Activated T-cell treated with anti-CD3 and anti-CD28 coated beads, Interleukin-2, amount 50 U/mL, for 24 hours (primary cell): ENCODE results near the gene NFIB.

Experiments used
- DNase-seq: peaks from one replicate; pipeline ENCODE4 v3.0.0-alpha.2; 2020
- H3K27ac Mint-ChIP-seq: 2 replicates; pipeline ENCODE4 v1.8.0; 2020; ENCODE audit warnings: mild to moderate bottlenecking, mixed read lengths
- H3K27me3 Mint-ChIP-seq: 2 replicates; pipeline ENCODE4 v1.8.0; 2020; ENCODE audit warnings: mixed read lengths
- H3K36me3 Mint-ChIP-seq: 2 replicates; pipeline ENCODE4 v1.8.0; 2020; ENCODE audit warnings: low read depth, mixed read lengths
- H3K4me1 Mint-ChIP-seq: 2 replicates; pipeline ENCODE4 v1.8.0; 2020; ENCODE audit warnings: low read depth, mixed read lengths
- H3K4me3 Mint-ChIP-seq: 2 replicates; pipeline ENCODE4 v1.8.0; 2020; ENCODE audit warnings: mild to moderate bottlenecking, moderate library complexity, mixed read lengths
- H3K9me3 Mint-ChIP-seq: 2 replicates; pipeline ENCODE4 v1.8.0; 2020; ENCODE audit warnings: mixed read lengths

The NFIB gene

DNA sequence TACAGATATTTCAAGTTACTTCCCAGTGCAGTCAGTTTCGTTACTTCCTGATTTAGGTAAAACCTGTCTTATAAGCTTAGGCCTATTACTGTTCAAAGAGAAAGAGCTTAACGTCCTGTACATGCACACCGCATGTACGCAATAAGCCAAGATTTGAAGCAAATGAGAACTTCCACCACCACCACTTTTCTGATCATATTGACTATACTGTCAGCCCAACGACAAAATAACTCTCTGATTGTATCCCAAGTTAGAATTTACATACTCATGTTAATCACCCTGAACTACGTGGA lies 5.1 kb downstream of the NFIB start:
- Mint-ChIP-seq H3K4me1 (peaks cover 13% of the 10 kb centered on the region), H3K27ac (no peak overlapping the region), H3K36me3 (no peaks in the 10 kb centered on the region), H3K4me3 (no peak overlapping the region), H3K27me3 (peaks cover 78% of the 10 kb centered on the region), H3K9me3 (no peaks in the 10 kb centered on the region)
- no peak for DNase-seq

DNA sequence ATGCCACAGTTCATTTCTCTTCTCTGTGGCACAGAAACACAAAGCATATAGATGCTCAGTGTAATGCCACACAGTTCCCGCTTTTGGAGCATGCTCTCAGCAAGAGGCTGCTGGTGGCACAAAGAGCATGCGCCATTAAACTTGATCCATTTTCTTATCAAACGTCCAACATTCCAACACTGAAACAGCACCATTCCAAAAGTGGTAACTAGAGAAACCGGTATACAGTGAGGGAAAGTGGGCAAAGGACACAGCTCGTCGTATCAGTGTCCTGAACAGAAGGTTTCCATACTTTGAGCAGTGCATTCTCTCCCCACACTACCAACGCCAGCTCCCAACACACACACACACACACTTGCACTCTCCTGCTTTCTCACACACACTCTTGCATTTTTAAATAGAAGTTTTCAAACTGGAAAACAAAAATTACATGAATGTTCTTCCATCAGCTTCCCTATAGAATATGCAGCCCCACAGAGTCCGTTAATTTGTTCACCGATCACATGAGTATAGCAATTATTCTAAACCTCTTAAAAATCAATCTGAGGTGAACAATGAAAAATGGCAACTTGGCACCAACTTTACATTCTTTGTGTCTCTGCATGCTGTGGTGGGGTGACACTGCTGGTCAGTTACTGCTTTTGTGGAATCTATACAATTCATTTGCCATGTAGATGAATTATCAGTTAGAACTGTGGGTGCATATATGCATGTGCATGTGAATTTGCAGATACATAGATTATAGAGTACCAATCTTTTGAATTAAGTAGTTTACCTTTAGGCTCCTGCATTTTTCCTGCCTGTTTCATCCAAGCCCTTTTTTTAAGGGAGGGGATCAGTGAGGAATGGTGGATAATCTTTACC lies 5.7 kb downstream of the NFIB start:
- no peak overlapping the region for H3K27ac Mint-ChIP-seq
- peaks cover 79% of the 10 kb centered on the region for H3K27me3 Mint-ChIP-seq

DNA sequence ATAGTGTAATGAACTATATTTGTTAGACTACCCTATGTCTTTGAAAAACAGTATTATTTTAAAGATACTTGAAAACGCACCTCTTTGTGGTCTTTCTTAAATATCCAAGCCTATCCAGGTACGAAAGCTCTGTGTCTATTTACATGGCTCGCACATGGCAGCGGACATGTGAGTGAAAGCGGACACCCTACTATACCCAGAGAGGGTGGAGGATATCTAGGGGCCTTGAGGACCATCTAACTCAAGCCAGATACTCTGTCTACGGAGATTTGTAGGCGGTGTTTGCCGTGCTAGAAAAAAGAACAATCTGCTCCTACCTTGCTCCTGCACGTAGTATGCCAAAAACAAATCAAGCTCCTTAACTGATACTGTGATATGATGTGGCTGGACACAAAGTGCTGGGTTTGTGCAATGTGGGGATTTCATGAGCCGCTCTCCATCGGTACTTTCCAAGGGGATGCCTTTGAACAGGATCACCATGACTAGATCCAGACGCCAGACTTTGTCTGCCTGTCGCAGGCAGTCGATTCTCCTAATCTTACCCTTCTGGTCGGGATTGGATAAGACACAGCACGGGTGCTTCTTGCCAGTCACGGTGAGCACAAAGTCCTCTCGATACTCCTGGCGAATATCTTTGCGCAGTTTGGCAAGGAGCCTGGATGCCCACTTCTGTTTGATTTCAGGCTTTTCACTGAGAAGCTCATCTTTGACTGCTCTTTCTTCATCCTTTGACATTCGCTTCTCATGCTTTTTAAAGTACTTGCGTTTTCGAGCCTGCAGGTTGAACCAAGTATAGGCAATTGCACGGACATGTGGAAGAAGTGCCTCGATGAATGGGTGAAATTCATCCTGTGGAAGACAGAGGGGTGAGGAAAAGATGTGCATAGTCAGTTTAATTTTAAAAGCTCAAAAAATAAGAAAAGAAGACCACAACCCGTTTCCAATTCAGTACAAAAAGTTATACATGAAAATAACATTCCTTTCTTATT lies 7.0 kb downstream of the NFIB start:
- Mint-ChIP-seq H3K9me3 (no peaks in the 10 kb centered on the region), H3K27ac (no peak overlapping the region), H3K36me3 (no peaks in the 10 kb centered on the region), H3K4me3 (no peak overlapping the region), H3K4me1 (peaks cover 4% of the 10 kb centered on the region), H3K27me3 (peaks cover 72% of the 10 kb centered on the region)
- DNase-seq, result no peak

More for the DNA sequence above, 5.7 kb downstream of the NFIB start:
- Mint-ChIP-seq H3K4me3 (no peak overlapping the region), H3K4me1 (peaks cover 9% of the 10 kb centered on the region), H3K36me3 (no peaks in the 10 kb centered on the region), H3K9me3 (no peaks in the 10 kb centered on the region)
- DNase-seq, result no peak

DNA sequence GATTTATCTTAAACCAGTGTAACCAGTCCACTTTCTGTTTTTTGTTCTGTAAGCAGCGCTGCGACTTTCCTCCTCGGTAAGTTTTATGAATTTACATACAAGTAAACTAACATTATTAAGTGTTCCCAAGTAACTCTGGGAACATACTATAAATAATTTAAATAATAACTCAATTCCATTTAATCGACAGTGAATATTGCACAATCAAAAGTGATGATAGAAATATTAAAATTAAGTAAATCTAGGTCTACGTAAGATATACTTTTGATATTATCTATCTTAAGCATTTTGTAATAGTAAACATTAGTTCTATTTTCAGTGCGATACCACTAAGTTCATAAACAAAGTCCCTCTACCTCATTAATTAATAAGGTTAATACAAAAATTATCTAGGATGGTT lies 7.8 kb downstream of the NFIB start:
- no peak for DNase-seq
- no peaks in the 10 kb centered on the region for H3K9me3 Mint-ChIP-seq
- peaks cover 4% of the 10 kb centered on the region for H3K4me1 Mint-ChIP-seq
- no peaks in the 10 kb centered on the region for H3K36me3 Mint-ChIP-seq
- no peak overlapping the region for H3K4me3 Mint-ChIP-seq
- peaks cover 69% of the 10 kb centered on the region for H3K27me3 Mint-ChIP-seq
- H3K27ac Mint-ChIP-seq, result no peak overlapping the region

DNA sequence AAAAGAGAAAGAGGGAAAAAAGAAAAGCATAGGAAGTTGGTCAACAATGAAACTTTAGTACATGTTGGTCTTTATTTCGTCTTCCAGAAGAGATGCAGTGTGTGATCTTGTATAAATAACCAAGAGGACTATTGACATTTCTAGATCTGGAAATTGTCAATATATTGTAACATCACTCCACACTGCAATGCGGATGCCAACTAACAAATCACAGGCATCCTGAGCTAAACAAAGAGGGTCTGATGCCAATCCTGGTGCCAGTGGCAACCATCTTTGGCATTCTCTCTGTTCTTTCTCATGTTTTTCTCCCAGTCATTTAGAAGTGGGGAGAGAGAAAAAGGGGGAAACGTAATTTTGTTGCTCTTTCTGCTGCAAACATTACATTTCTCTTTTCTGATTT lies 9.7 kb downstream of the NFIB start:
- no peaks in the 10 kb centered on the region for H3K36me3 Mint-ChIP-seq
- no peak for DNase-seq
- no peaks in the 10 kb centered on the region for H3K9me3 Mint-ChIP-seq
- H3K4me3 Mint-ChIP-seq, result no peak overlapping the region
- peaks cover under 1% of the 10 kb centered on the region for H3K4me1 Mint-ChIP-seq
- peaks cover 72% of the 10 kb centered on the region for H3K27me3 Mint-ChIP-seq
- H3K27ac Mint-ChIP-seq, result no peak overlapping the region

DNA sequence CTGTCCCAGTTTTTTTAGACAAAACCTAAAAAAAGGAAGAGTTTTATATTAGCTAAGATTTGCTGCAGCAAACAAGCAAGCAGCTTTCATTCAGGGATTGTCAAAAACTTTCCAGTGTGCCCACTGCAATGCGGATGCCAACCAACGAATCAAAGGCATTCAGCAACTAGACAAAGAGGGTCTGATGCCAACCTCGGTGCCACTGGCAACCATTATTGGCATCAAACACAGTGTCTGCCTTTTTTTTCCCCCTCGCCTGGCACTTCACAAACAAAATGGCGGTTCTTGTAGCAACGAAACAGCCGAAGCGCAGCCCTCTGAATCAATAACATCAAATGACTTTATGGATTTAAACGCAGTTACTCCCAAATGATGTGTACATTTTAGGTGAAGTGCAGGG lies 10.4 kb downstream of the NFIB start:
- no peaks in the 10 kb centered on the region for H3K36me3 Mint-ChIP-seq
- no peaks in the 10 kb centered on the region for H3K4me1 Mint-ChIP-seq
- no peak for DNase-seq
- H3K27me3 Mint-ChIP-seq, result peaks cover 69% of the 10 kb centered on the region
- H3K27ac Mint-ChIP-seq, result no peak overlapping the region
- no peak overlapping the region for H3K4me3 Mint-ChIP-seq
- no peaks in the 10 kb centered on the region for H3K9me3 Mint-ChIP-seq

DNA sequence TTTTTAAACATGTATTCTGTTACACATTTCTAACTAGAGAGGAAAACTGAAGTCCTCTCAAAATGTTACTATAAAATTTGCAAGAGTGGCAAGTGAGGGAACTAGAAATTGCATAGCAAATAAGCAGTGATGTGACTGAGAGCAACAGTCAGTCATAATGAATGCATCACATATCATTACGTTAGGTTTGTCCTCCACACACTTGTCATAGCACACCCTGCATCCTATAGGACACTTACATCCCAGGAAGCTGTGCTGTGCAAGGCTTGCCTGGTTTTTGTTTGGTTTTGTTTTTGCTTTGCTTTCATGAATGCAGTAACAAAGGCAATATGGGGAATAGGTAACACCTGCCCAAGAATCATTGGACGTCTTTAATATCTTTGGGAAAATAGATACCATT lies 10.8 kb downstream of the NFIB start:
- peaks cover 67% of the 10 kb centered on the region for H3K27me3 Mint-ChIP-seq
- DNase-seq, result no peak
- no peaks in the 10 kb centered on the region for H3K36me3 Mint-ChIP-seq
- no peak overlapping the region for H3K4me3 Mint-ChIP-seq
- no peaks in the 10 kb centered on the region for H3K9me3 Mint-ChIP-seq
- H3K27ac Mint-ChIP-seq, result no peak overlapping the region
- H3K4me1 Mint-ChIP-seq, result no peaks in the 10 kb centered on the region

DNA sequence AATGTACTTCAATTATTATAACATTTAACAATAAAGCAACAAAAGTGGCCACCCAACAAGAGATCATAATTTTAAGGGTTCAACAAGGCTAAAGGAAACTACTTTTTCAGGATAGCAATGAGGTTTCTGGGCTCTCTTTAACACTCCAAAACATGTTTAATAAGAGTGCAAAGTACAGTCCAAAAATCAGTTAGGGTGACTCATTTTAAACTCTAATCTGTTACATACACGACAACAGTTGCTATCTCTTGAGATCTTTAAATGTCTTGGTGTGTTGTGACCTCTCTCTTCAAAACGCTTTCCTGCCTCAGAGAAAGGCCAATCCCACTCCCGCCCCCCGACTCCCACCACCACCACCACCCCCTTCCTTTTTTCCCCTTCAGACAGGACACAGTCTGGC lies 11.5 kb downstream of the NFIB start:
- no peak overlapping the region for H3K27ac Mint-ChIP-seq
- H3K4me1 Mint-ChIP-seq, result no peaks in the 10 kb centered on the region
- no peaks in the 10 kb centered on the region for H3K9me3 Mint-ChIP-seq
- H3K36me3 Mint-ChIP-seq, result no peaks in the 10 kb centered on the region
- no peak overlapping the region for H3K4me3 Mint-ChIP-seq
- DNase-seq, result no peak
- H3K27me3 Mint-ChIP-seq, result peaks cover 63% of the 10 kb centered on the region

DNA sequence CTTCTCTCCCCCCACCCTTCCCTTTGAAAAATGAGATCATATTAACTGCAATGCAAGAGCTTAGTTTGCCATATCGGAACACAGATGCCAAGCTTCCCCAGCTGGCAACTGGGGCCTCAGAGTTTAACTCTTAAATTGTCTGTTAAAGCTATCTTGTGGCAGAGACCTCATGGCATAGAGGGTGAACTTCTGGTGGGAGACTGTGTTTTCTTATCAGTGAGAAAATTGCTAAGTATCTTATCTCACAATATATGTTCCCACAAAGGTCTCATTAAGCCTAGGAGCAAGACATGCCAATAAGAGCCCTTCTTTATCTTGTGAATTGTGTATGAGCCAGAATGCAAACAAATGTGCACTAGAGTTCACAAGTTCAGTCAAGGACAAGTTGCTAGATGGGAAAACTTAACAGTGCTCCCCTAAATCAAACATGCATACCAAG lies 12.3 kb downstream of the NFIB start:
- peaks cover 63% of the 10 kb centered on the region for H3K27me3 Mint-ChIP-seq
- H3K4me3 Mint-ChIP-seq, result no peak overlapping the region
- no peaks in the 10 kb centered on the region for H3K9me3 Mint-ChIP-seq
- no peak for DNase-seq
- no peaks in the 10 kb centered on the region for H3K36me3 Mint-ChIP-seq
- H3K4me1 Mint-ChIP-seq, result no peaks in the 10 kb centered on the region
- H3K27ac Mint-ChIP-seq, result no peak overlapping the region

DNA sequence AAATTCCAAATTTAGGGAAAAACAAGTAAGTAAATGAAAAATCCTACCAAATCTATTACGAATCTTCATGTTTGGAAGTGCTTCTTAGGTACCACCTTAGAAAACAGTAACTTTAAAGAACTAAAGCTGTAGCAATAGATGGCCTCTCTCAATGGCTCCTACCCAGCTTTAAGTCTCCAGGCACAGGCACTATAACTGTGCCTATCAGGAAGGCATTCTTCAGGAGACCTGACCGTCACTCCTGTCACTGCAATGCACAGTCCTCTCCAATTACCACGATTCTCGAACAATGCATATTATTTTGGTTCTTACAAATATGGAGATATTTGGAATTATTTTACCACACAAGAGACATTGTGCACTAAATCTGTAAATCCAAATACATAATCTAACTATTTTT lies 12.9 kb downstream of the NFIB start:
- Mint-ChIP-seq H3K9me3 (no peaks in the 10 kb centered on the region), H3K36me3 (no peaks in the 10 kb centered on the region), H3K4me3 (no peak overlapping the region), H3K4me1 (no peaks in the 10 kb centered on the region), H3K27ac (no peak overlapping the region), H3K27me3 (peaks cover 63% of the 10 kb centered on the region)
- no peak for DNase-seq

DNA sequence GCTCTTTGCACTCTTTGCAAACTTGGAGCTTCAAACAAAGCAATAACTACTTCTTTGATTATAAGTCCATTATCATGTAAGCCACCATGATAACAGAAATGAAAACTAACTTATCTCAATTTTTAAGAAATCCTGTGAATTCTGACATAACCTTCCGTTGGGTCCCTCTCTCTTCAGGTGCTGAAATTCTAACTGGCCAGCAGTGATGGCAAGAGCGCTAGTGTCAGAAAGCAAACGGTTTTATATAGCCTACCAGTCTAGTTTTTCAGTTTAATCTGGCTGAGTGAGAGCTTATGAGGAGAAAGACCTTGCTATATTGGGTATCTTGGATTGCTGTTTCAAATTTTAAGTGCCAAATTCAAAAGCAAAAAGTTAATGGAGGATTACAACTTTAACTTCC lies 13.4 kb downstream of the NFIB start:
- H3K9me3 Mint-ChIP-seq, result no peaks in the 10 kb centered on the region
- DNase-seq, result no peak

DNA sequence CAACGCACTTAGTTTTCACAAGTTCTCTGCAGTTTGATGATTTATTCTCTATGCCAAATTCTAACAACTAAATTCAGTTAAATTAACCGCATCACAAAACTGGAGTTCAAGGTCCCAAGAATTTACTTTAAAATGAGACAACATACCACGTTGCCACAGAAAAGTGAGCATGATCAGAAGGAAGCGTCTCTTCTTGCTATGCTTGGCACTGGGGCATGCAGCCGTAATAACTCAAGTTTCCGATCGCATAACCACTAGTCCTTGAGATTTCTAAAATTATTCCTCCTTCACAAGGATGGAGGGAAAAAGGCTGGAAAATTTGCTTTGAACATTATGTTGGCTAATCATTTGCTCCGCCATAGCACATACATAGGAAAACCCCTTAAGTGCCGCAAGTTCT lies 13.9 kb downstream of the NFIB start:
- Mint-ChIP-seq H3K27me3 (peaks cover 61% of the 10 kb centered on the region), H3K9me3 (no peaks in the 10 kb centered on the region), H3K36me3 (no peaks in the 10 kb centered on the region)

More for the DNA sequence above, 13.4 kb downstream of the NFIB start:
- H3K4me3 Mint-ChIP-seq, result no peak overlapping the region
- H3K36me3 Mint-ChIP-seq, result no peaks in the 10 kb centered on the region
- H3K27me3 Mint-ChIP-seq, result peaks cover 65% of the 10 kb centered on the region
- H3K4me1 Mint-ChIP-seq, result no peaks in the 10 kb centered on the region
- no peak overlapping the region for H3K27ac Mint-ChIP-seq

DNA sequence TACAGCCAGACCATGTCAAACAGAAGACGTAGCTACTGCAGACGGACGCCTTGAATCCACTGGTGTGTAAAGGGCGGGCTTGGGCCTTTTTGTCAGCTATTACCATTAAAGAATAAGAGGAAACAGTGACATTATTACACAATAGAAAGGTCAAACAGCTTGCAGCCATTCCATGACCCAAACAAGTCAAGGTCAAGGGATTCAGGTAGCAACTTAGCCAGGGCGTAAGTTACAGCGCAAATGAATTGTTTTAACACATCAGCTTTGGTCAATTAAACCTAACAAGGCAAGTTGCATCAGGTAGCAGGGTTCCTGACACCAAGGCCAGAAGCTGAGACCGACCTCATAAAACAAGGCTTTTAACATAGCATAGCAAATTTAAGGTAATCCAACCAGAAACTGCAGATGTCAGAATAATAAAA lies 15.3 kb downstream of the NFIB start:
- Mint-ChIP-seq H3K27me3 (peaks cover 47% of the 10 kb centered on the region), H3K4me1 (no peaks in the 10 kb centered on the region), H3K9me3 (no peaks in the 10 kb centered on the region), H3K36me3 (no peaks in the 10 kb centered on the region), H3K27ac (no peak overlapping the region), H3K4me3 (no peak overlapping the region)
- DNase-seq, result no peak

More for the DNA sequence above, 13.9 kb downstream of the NFIB start:
- no peak overlapping the region for H3K27ac Mint-ChIP-seq
- H3K4me3 Mint-ChIP-seq, result no peak overlapping the region
- no peaks in the 10 kb centered on the region for H3K4me1 Mint-ChIP-seq
- no peak for DNase-seq

DNA sequence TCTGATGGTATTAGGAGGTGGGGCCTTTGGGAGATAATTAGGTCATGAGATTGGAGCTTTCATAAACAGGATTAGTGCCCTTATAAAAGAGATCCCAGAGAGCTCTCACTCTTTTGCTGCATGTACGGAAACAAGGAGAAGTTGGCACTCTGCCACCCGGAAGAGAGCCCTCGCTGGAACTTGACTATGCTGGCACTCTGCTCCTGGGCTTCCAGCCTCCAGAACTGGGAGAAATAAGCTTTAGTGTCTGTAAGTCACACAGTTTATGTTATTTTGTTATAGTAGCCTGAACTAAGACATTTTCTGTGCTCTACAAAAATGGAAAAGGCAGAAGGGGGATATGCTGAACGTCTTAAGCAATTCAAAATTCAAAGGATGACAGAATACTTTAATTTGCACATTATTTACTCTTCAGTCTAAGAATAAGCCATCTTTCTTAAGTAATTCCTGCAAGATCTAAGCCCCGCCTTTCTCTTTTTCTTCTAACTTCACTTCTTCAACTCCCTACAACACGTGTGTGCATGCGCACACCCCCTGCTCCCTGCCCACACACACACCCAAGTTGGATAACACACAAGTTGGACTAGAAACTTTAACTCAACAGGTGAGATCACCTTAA lies 17.3 kb downstream of the NFIB start:
- H3K4me1 Mint-ChIP-seq, result no peaks in the 10 kb centered on the region
- no peaks in the 10 kb centered on the region for H3K9me3 Mint-ChIP-seq
- peaks cover 39% of the 10 kb centered on the region for H3K27me3 Mint-ChIP-seq
- H3K36me3 Mint-ChIP-seq, result no peaks in the 10 kb centered on the region
- DNase-seq, result no peak
- H3K4me3 Mint-ChIP-seq, result no peak overlapping the region
- H3K27ac Mint-ChIP-seq, result no peak overlapping the region
